ENCODE results near the gene JAG2.

The JAG2 gene

GRCh38 chr14:105165761-105166485 is 2.7 kb downstream of the JAG2 start:
- DNase-seq (ENCODE audit: low read depth), result no peak

GRCh38 chr14:105165134-105165704 is 3.4 kb downstream of the JAG2 start:
- DNase-seq (ENCODE audit: low read depth), result no peak

GRCh38 chr14:105163040-105163742 is 5.4 kb downstream of the JAG2 start:
- DNase-seq (ENCODE audit: low read depth), result no peak

GRCh38 chr14:105162669-105162979 is 6.0 kb downstream of the JAG2 start:
- no peak for DNase-seq (ENCODE audit: low read depth)

- no peak for DNase-seq (ENCODE audit: low read depth)
Observed at GRCh38 chr14:105161964-105162668, 6.5 kb downstream of the JAG2 start.

GRCh38 chr14:105161309-105161708 is 7.3 kb downstream of the JAG2 start:
- no peak for DNase-seq (ENCODE audit: low read depth)

- no peak for DNase-seq (ENCODE audit: low read depth)
Observed at GRCh38 chr14:105160776-105161175, 7.8 kb downstream of the JAG2 start.

- DNase-seq (ENCODE audit: low read depth), result no peak
Observed at GRCh38 chr14:105159344-105159743, 9.2 kb downstream of the JAG2 start.

- no peak for DNase-seq (ENCODE audit: low read depth)
Observed at GRCh38 chr14:105158794-105159193, 9.8 kb downstream of the JAG2 start.

- DNase-seq (ENCODE audit: low read depth), result no peak
Observed at GRCh38 chr14:105157872-105158271, 10.7 kb downstream of the JAG2 start.

- DNase-seq (ENCODE audit: low read depth), result no peak
Observed at GRCh38 chr14:105156414-105157375, 11.9 kb downstream of the JAG2 start.

GRCh38 chr14:105155681-105156413 is 12.7 kb downstream of the JAG2 start:
- DNase-seq (ENCODE audit: low read depth), result no peak

GRCh38 chr14:105155071-105155651 is 13.4 kb downstream of the JAG2 start:
- DNase-seq (ENCODE audit: low read depth), result no peak

GRCh38 chr14:105154476-105154871 is 14.1 kb downstream of the JAG2 start:
- DNase-seq (ENCODE audit: low read depth), result no peak

GRCh38 chr14:105153739-105154475 is 14.7 kb downstream of the JAG2 start:
- no peak for DNase-seq (ENCODE audit: low read depth)

- no peak for DNase-seq (ENCODE audit: low read depth)
Observed at GRCh38 chr14:105153331-105153731, 15.2 kb downstream of the JAG2 start.

- DNase-seq (ENCODE audit: low read depth), result no peak
Observed at GRCh38 chr14:105152794-105153241, 15.8 kb downstream of the JAG2 start.

- DNase-seq (ENCODE audit: low read depth), result no peak
Observed at GRCh38 chr14:105151838-105152793, 16.5 kb downstream of the JAG2 start.
